Hippocampal formation (tissue), 2 donors: ENCODE data around the gene BTBD18.
A peak's percentile ranks its signal among the peaks of the same experiment; 100 is the strongest.

Experiments used
- DNase-seq, 2 donors: peaks; one replicate each; lab custom pipeline; 2025; lab: John Stamatoyannopoulos, UW

BTBD18 gene

DNA sequence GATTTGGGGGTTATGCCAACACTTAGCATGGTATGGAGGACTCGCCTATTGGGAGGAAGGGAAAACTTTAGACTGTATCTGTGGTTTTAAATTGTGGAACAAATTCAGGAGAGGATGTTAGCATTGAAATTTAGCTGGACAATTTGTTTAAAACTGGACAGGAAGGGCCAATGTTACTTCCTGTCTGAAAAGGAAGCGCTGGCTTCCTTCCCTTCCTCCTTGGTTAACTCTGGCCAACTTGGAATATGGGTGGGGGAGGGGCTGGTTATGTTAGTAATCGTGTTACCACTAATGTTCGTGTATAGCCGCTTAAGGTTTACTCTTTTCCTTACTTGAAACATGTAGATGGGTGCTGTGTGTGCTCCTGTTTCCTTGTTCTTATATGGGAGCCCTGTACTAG, 23.9 kb upstream of the BTBD18 start:
- DNase-seq, result no peak

DNA sequence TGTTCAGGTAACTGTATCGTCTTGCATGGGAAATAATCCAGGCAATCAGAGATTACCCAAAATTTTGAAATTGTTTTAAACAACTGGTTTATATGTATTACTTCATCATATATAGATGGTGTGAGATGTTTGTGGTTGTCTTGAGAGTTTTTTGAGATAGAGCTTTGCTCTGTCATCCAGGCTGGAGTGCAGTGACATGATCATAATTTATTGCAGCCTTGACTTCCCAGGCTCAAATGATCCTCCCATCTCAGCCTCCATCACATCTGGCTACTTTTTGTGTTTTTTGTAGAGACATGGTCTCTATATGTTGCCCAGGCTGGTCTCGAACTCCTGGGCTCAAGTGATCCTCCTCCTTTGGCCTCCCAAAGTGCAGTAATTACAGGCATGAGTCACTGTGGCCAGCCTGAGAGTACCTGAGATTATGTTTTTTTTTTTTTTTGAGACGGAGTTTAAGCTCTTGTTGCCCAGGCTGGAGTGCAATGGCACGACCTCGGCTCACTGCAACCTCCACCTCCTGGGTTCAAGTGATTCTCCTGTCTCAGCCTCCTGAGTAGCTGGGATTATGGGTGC, 21.5 kb upstream of the BTBD18 start:
- no peak for DNase-seq

GRCh38 chr11:57772562-57772961, 20.9 kb upstream of the BTBD18 start:
- no peak for DNase-seq

DNA sequence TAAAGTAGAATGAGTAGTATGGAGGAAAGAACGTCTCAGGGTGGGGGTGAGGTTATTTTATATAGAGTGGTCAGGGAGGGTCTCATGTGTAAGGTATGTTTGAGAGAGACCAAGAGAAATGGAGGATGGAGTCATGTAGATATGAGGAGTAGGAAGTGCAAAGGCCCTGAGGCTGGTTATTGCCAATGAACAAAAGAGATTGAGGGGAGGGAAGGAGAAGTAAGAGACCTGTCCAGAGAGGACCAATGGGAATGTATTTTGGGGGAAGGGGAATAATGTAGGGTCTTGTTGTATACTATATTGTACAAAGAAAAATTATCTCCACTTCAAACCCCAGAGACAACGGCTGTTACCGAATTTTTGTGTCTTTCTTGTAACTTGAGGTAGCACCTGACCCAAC, 19.7 kb upstream of the BTBD18 start:
- DNase-seq, result no peak

- no peak for DNase-seq
Observed at GRCh38 chr11:57770793-57771192, 19.2 kb upstream of the BTBD18 start.

GRCh38 chr11:57764972-57765371, 13.4 kb upstream of the BTBD18 start:
- DNase-seq, result no peak

- no peak for DNase-seq
Observed at GRCh38 chr11:57764566-57764965, 12.9 kb upstream of the BTBD18 start.

DNA sequence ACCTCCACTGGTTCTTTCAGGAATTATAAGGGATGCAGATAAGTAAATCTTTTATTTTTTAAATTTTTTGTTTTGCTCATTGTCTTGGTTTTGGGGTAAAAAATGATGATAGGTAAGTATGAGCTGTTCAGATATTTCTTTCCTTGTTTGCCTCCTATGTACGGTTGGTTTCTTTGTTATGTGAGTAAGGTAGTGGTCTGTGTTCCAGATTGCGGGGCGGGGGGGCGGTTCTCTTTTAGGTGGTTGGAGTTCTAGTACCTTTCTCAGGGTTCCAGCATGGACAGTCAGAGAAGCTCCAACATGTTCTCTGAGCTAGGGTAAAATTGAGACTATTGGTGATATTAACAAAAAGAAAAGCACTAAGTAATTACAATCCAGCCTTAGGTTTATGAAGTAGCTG, 12.4 kb upstream of the BTBD18 start:
- no peak for DNase-seq

GRCh38 chr11:57763568-57763967, 11.9 kb upstream of the BTBD18 start:
- peak in 1 of 2 donors; percentile 42 for DNase-seq

DNA sequence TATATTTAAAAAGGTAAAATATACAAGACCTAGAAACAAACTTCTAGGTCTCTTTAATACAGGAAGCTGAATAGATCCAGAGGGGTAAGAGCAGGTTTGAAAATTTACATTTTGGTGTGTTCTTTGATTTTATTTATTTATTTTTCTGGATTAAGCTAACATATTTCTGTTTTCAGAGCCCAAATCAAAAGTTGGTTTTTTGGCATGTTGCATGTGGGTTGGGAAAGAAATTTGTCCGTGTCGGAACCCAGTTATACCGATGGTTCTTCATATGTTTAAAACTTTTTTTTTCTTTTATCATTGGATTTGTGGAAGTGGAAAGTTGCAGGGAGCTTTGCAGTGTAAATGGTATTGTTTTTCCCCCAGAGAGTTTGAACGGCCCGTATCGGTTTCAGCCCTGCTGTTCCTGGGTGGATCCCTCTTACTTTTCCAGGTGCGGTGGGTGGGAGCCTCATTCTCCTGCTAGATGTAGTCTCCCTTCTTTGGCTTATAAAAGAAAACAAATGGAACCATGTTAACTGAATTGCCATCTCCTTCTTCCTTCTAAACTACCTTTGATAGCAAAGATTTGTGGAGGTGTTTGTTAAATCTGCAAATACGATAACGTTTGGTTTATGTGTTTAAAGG, 10.7 kb upstream of the BTBD18 start:
- peak in 1 of 2 donors; percentile 31 for DNase-seq

DNA sequence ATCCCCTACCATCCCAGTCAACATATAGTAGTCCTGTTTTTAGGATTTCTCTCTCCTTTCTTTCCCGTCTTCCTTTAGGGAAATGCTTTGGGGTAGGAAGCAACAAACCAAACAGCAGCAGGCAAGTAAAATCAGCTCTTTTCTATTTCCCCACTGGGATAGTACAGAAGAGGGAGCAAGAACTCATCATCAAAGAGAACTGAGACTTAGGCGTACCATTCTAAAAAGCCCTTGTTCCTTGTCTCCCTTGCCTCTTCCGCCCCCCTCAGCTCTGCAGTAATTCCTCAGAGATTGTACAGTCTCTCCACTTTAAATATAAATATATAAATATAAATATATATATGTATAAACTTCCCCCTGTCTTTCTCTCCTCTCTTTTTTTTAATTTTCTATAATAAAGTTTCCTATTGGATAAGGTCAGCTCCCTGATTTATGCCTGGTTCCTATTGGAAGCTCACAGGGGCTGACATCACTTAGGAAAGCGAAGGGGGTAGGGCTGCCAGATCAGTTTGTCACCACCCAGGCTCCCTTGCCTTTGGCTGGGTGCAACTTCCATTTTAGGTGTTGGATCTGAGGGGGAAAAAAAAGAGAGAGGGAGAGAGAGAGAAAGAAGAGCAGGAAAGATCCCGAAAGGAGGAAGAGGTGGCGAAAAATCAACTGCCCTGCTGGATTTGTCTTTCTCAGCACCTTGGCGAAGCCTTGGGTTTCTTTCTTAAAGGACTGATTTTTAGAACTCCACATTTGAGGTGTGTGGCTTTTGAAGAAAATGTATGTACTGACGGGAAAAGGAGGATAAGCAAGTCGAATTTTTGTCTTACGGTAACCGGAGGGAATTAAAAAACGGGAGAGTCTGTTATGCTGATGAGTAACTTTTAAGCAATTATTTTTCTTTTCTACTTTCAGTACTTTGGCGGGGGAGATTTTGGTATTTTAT, 9.9 kb upstream of the BTBD18 start, which contains the start of gene CTNND1:
Gene CTNND1 (plus strand): TSS at position 502 of the 934 bp plus-strand sequence. CDS start 29,677 bp downstream, outside the sequence.
- DNase-seq, result peak; percentile 69 to 94

DNA sequence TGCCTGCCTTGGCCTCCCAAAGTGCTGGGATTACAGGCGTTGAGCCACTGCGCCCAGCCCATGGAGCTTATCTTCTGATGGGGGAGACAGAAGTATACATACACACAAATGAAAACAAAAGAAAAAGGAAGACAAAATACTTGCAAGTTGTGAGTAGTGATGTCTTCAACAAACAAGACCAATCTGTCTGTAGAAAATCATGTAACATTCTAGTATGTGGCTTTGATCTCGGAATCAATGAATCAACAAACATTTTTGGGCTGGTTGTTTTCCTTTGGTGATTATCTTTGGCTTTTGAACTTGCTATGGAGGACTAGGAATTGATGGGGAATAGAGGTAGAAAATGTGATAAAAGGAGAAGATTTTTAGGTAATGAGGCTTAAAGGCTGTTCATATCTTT, 6.6 kb upstream of the BTBD18 start:
- DNase-seq, result no peak

- DNase-seq, result no peak
Observed at GRCh38 chr11:57752954-57753353, 1.3 kb upstream of the BTBD18 start.

- DNase-seq, result no peak
Observed at GRCh38 chr11:57751176-57751575, 443 bp downstream of the BTBD18 start.

DNA sequence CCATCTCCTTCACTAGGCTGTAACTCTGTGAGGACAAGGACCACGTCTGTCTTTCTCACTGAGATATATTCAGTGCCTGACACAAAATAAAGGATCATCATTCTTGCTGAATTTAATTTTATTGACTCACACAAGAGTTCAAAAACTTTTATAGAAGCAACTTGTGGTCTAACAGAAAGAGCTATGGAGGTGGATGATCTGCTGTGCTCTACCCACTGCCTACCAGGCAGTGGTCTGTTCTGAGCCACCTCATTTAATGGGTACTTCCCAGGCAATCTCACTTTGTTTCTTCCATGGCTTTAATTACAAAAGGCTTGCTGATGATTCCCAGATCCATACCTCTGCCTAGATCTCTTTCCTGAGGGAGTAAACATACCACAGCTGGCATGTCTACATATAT, 4.7 kb downstream of the BTBD18 start:
- DNase-seq, result no peak

- no peak for DNase-seq
Observed at GRCh38 chr11:57745206-57745605, 6.4 kb downstream of the BTBD18 start.

DNA sequence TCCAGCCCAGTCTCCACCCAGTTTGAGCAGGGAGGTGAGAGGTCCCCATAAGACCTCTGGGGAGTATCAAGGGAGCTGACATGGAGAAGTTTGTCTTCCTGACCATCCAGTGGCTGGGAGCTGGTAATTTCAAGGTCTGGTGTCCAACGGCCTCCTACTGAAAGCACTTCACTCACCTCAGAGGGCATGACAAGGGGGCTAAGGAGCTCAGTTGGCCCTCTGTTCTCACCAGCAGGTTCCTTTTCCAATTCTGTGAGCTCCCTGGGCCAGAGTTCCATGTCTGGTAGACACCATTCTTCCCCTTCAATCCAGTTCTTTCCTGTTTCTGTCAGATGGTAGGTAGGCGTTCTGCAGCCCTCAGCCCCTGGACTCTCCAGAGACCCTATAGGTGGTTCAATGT, 7.3 kb downstream of the BTBD18 start:
- DNase-seq, result no peak

DNA sequence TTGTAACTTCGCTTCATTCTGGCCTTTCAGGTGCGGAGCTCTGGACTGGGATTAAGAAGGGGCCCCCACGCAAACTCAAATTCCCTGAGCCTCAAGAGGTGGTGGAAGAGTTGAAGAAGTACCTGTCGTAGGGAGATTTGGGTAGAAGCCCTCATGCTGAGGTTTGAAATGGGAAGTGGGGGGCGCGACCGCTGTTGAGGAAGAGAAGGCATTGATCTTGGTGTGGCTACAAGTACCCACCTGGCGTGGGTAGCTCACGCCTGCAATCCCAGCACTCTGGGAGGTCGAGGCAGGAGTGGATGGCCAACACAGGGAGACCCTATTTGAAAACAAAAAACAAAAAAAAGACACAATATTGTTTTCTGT, 9.5 kb downstream of the BTBD18 start:
- no peak for DNase-seq

DNA sequence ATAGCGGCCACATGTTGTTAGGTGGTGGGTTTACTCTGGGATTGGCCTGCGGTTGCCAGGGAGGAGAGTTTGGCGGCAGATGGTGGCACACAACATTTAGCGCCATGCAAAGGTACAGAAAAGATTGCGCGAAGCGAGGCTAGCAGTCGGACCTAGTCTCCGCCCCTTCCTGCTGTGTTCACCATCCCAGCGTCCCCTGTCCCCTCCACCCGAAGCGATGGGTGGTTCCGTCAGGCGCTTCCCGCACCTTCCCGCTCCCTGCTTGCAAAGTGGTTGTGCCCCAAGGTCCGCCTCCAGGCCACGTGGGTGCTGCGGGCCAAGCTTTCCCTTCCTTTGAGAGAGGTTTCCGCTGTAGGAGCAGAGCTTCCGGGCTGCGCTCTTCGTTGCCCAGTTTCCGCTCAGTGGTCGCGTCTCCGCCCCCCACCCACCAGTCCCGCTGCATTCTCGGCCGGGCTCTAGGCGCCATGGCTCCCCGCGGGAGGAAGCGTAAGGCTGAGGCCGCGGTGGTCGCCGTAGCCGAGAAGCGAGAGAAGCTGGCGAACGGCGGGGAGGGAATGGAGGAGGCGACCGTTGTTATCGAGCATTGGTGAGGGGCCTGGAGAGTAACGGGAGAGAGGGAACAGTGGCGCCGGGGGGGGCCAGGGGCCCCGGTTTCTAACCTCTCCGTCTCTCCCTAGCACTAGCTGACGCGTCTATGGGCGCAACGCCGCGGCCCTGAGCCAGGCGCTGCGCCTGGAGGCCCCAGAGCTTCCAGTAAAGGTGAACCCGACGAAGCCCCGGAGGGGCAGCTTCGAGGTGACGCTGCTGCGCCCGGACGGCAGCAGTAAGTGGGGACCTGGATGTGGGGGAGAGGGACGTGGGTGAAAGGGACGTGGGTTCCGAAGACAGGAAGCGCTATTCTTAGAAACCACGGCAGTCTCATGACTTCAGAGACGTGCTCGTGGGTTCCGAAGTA, 10.2 kb downstream of the BTBD18 start, which contains the start of gene SELENOH:
Gene SELENOH (plus strand): TSS at position 360 of the 955 bp plus-strand sequence. CDS start 105 bp downstream, at position 465.
- DNase-seq, result peak; percentile 91 to 97

DNA sequence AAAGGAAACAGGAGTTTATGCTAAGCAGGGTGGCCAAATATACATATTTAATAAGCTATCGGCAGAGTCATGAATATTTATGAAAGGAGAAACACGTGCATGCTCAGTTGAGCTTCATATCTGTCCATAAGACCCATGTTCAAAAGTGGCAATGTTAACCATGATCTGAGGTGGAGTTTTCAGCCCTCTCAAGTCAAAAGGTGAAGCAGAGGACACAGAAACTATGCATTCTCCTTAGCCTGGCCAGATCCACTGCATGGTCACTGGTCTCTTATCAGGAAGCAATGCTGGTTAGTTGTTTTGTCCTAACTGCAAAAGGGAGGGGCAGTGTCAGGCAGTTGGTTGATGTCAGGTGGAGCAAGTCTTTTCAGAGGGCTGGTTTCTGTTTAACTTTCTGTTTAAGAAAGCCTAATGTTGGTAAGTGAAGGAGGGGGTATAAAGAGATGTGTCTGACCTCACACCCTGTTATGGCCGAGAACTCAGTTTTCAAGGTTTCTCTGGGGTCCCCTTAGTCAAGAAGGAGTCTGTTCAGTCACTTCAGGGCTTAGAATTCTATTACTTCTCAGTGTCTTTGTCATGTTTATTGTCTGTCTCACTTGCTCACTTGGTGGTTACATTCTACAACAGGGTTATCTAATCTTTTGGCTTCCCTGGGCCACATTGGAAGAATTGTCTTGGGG, 15.9 kb downstream of the BTBD18 start:
- no peak for DNase-seq

- DNase-seq, result no peak
Observed at GRCh38 chr11:57732661-57733060, 19.0 kb downstream of the BTBD18 start.
